HS-27A (cell line): Measurements from ENCODE around the gene PLEKHG3.
A peak's percentile ranks its signal among the peaks of the same experiment; 100 is the strongest.

ENCODE experiments used
- DNase-seq: peaks from one replicate; pipeline ENCODE4 v3.0.0-alpha.2; 2012; ENCODE audit warnings: low read depth, missing footprints

PLEKHG3 gene

DNA sequence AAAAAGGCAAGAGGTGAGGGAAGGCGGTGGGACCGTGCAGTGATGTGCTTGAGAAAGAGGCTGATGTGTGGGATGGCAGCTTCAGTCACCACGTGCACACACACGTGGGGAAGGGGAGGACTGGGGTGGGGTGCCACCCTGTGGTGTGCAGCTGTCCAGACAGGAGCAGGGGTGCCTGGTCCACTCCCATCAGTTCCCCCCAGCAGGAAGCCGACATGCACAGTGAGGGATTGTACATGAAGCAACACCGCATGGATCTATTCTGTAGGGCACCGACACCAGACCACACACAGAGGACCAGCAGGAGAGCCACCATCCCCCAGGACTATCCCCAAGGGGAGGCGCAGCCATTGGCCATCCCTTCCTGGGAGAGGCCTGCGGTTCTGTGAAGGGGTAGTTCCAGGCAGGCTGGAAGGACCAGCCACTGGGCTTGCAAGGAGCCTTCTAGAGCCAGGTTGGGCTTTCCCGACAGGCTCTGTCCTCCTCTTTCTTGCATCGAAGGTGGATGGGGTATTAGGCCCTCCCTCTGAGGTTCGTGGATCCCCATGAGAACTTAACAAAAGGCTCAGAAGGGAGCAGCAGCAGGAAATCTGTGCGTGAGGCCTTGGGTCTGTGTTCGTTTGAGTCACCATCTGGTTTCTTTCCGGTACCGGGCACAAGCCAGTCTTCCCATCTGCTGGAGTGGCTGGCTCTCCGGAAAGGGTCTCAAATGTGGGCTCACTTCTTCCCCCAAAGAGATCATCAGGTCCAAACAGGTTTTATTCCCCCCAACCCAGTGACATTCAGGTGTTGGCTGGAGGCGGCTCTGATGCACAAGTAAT is 59.8 kb downstream of the PLEKHG3 start:
- no peak for DNase-seq

DNA sequence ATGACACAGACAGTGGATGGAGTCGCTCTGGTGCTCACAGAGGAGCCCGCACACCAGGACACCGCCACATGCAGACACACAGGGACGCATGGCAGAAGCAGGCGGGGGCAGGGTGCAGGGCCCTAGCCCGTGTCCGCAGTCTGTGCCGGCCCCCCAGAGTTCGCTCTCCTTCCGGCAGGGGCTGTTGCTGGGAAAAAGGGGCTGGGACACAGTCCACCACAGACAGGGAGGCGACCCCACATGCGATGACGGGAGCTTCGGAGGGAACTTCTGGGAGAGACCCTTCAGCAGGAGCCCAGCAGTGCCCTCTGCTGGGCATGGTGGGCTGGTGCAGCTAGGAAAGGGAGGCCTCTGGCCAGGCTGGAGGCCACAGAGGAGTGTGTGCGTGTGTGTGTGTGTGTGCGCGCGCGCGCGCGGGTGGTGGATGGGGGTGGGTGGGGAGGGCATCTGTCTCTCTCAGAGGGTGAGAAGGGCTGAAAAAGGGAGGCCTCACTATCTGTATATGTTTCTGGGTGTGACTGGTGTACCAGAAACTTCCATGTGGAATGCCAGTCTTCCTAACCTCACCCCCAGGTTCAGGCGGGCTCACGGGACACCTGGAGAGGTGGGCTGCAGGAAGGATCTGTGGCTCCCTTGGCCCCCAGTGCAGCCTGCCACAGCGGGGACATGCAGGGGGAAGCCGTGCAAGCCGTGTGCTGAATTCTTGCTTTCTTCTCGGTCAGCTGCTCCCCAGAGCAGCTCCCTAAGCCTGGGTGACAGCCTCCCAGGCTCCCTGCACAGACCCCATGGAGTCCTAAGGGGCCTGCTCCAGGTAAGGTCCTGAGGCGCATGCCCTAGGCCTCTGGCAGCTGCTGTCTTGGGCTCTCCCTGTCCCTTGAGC is 60.7 kb downstream of the PLEKHG3 start:
- DNase-seq, result peak; percentile 51

GRCh38 chr14:64765740-64766302 is 61.6 kb downstream of the PLEKHG3 start:
- DNase-seq, result no peak

GRCh38 chr14:64766430-64767151 is 62.4 kb downstream of the PLEKHG3 start:
- no peak for DNase-seq

DNA sequence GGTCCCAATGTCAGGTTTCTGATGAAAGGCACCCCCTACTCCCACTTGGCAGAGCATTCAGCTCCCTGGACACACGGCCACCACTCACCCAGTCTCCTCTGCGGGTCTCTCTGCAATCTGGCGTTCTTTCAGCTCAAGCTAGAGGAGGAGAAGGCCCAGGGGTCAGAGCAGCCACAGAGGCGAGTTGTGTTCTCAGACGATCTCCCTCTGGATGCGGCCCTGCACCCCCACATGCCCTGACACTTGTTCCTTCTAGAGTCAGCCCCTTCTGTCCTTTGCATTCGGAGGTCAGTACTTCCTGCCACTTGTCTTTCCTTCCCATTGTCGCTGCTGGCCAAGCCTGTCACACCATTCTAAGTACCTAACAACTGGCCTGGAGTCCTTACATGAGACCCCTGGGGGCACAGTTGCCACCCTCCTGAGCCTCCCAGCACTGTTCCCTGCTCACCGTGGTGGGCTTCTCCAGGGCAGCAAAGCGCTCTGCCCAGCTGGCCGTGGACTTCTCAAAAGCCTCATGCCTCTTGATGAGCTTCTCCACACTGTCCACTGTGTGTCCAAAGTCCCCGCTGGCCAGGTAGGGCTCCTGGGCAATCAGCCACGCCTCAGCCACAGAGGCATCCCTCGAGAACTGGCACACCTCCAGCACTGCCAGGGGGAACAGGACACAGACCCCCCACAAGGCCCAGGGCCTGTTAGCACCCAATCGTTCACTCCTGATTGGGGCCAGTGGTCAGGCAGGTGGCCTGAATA is 63.2 kb downstream of the PLEKHG3 start:
- DNase-seq, result no peak

DNA sequence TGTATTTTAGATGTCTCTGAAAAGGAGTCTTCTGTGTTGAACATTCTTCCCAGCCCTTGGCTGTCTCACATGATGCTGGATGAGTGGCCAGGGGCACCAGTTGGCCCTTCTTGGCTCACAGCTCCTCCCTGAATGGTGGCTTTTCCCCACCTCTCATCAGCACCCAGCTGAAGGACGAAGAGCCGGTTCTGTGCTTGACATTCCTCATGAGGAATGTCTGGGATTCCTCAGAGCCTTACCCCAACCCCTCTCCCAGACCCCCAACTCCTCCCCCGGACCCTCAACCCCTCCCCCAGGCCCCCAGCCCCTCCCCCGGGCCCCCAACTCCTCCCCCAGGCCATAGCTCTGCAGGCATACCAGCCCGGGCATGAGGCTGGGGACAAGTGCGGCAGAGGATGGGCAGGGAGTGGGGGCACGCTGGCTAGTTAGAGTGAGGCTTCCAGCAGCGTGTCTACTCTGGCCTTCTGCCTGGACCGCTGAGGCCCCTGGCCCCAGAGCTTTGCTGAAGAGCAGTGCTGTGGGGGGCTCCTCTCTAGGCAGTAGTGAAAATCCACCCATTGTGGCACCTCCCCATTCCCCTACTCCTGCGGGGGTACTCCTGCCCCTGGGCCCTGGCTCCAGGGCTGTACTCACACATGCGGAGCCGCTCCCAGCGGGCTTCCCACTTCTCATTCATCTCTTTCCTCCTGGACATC is 64.3 kb downstream of the PLEKHG3 start:
- DNase-seq, result no peak

GRCh38 chr14:64769096-64770020 is 65.1 kb downstream of the PLEKHG3 start:
- no peak for DNase-seq

GRCh38 chr14:64770751-64771150 is 66.5 kb downstream of the PLEKHG3 start:
- no peak for DNase-seq

DNA sequence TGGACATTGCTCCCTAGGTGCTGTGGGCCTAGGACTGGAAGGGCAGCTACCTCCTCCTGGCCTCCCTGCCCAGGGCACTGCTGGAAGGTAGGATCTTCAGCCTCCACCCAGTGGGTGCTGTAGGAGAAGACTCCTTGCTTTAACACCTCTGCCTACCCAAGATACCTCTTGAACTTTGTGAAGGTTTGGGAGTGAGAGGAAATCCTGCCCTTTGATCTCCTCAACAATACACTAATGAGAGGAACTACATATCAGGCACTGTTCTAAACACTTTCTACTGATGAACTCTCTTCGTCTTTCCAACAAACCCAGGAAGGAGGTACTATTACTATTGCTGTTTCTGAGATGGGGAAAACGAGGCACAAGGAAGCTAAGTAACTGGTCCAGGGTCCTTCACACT is 66.9 kb downstream of the PLEKHG3 start:
- DNase-seq, result no peak

DNA sequence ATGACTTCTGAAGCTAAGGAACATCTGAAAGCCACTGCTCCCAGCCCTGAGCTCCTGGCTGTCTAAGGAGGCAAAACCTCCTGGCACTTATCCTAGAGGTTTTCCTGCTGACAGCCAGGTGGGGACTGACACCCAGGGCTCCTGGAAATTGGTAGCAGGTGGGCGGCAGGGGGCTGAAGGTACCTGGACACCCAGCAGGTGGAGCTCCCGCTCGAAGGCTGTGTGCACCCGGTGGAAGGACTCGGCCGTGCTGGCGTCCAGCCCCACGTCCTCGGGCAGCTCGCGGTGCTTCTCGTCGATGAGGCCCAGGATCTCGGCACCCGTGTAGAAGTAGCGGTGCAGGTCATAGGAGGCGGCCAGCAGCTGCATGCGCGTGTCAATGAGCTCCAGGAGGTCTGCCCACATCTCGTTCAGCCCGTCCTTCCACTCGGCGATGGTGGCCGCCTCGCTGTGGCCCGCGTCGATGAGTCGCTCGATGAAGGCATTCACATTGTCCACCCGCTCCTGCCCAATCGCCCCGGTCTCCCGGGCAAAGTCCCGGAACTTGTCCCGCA is 68.2 kb downstream of the PLEKHG3 start:
- no peak for DNase-seq

DNA sequence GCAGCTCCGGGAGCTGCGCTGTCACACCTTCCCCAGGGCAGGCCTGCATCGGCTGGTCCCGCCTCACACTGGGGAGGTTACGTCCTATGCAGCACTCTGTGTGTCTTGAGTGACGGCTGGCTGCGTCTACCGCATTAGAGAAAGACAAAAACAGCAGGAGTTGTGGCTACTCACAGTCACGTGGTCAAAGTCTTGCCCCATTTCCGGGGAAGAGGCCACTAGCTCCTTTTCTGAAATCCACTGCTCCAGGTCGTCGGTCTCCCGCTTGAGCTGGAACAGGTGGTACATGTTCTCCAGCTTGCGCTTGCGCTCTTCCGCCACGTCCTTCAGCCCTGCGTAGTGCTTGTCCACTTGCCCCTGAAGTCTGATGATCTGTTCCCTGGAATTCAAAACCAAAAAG is 68.8 kb downstream of the PLEKHG3 start:
- DNase-seq, result no peak

DNA sequence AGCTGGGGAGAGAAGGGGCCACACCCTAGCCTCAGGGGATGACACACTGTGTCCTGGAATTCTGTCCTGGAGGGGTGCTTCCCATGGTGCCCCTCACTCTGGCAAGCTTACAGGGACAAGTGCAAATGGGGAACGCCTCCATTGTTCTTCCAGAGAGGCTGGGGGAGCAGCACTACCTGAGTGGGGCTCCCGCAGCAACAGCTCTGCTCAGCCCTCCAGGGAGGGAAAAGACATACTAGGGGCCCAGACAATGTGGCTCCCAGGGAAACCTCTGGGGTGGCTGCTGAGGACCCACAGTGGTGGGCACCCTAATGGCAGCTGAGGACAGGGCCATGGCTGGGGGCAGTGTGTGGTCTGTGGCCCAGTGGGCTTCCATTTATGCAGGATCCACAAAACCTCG is 69.4 kb downstream of the PLEKHG3 start:
- DNase-seq, result no peak

GRCh38 chr14:64774272-64774671 is 70.0 kb downstream of the PLEKHG3 start:
- no peak for DNase-seq

DNA sequence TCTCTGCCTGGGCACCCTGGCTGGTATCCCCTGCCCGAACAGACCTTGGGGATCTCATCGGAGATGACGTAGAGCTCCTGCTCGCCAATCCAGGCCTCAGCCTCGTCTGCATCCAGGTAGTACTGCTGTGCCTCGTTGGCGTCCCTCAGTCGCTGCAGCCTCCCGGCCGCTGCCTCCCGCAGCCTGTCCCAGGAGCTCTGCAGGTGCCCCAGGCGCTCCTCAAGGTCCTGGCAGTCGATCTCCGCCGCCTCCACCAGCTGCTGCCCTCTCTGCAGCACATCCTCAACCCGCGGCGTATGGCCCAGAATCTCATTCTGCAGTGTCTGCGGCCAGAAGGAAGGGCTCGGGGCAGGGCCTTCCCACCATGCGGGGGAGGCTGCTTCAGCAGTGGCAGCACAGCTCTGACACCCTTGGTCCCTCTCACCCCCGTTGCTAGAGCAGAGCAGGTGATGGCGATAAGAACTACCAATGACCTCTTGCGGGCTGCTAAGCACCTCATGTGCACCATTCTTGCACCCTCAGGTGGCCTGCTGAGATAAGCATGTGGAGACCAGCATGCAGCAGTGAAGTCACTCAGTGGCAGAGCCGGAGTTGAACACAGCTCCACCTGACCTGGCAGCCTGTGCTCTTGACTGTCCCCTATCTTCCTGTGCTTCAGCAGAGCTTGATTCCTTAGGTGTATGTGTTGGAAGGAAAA is 71.0 kb downstream of the PLEKHG3 start:
- DNase-seq, result no peak

- DNase-seq, result no peak
Measured at GRCh38 chr14:64777461-64777860, 73.2 kb downstream of the PLEKHG3 start.

DNA sequence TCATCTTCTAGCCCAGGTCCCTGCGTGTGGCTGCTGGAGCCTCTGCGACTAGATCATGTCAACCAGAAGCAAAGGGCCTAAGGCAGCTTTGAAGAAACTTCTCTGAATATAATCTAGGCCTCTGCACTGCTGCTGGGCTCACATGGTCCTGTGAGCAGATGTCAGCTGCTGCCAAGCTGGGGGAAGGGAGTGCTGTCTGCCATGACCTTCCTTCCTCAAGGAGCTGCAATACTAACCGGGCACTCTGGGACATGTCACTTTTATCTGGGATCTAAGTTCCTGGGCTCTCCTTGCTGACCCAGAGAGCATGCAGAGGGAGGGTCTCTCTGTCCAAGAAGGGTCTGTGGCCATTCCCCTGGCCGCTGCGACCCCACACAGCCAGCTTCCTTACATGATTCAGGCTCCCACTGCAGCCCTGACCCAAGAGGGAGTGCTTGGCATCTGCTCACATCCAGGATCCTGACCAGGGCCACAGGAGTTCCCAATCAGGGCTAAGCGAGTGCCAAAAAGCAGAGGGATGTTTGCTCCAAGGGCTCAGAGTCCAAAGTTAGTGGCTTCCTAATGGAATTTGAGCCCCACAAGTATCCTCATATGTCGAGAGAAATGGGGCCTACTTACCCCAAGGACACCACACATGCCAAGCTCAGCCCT is 74.0 kb downstream of the PLEKHG3 start:
- no peak for DNase-seq

GRCh38 chr14:64779472-64779871 is 75.2 kb downstream of the PLEKHG3 start:
- no peak for DNase-seq

DNA sequence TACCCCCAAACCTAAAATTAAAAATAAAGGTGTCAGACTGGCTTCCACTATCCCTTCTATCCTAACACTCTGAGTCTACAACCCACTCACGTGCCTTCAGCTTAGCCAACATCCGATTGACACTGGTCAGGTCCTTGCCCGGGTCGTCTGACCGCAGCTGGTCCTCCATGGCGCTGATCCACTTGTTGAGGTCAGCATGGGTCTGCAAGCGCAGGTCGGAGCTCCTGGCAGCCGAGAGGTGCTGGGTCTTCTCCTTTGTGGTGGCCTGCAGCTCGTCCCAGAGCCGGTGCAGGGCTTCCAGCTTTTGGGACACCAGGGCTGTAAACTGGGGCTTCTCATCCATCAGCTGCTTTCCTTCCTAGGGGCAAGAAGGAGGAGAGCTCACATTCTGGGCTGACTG is 78.0 kb downstream of the PLEKHG3 start:
- DNase-seq, result no peak
